ACHN (cell line): ENCODE data around the gene ZNF354C.

Experiments used
- DNase-seq: peaks from one replicate; pipeline ENCODE4 v3.0.0-alpha.2; 2015
- in situ Hi-C: cut with HindIII; loops from 2 replicates; pipeline ENCODE4 v1.10.0; 2017; ENCODE audit warnings: low sequenced_read_pairs, low pct_ligation_motif_present, low pct_unique_long_range_greater_than_20kb

ZNF354C gene

DNA sequence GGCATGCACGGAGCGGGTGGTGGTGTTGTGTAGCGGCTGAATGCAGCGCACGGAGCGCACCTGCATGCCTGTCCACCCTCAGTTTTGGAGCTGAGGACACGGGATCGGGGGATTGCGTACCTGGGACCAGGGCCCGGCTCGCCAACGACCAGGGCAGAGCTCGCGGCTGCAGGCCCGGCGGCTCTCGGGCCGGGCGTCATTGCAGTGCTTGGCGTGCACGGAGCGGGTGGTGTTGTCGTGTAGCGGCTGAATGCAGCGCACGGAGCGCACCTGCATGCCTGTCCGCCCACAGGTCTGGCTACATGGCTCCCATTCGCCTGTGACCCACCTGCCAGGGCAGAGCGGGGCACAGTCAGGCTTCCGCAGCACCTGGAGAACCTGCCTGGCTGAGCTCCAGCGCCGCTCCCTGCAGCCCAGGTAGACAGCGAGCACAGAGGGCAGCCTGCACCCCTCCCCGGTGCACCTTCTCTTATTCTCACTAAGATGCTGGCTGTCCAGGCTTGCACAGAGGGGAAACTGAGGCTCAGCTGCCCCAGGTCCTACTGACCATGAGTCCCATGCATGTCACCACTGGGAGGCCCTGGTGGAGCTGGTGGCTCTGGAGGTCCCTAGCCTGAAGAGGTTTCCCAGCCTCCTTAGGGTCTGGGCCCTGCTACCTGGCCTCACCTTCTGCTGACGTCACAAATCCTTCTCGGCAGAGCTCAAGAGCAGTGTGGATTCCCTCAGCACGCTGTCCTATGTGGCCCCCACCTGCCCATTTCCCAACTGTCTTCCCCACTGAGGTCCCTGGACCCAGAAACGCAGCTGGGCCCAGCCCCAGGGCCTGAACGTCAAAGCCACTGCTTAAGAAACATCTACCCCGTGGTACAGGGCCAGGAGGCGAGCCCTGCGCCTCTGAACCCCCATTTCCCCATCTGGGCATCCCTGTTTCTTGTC is 64.9 kb downstream of the ZNF354C start:
- in situ Hi-C loops, result no loop called here
- no peak for DNase-seq

DNA sequence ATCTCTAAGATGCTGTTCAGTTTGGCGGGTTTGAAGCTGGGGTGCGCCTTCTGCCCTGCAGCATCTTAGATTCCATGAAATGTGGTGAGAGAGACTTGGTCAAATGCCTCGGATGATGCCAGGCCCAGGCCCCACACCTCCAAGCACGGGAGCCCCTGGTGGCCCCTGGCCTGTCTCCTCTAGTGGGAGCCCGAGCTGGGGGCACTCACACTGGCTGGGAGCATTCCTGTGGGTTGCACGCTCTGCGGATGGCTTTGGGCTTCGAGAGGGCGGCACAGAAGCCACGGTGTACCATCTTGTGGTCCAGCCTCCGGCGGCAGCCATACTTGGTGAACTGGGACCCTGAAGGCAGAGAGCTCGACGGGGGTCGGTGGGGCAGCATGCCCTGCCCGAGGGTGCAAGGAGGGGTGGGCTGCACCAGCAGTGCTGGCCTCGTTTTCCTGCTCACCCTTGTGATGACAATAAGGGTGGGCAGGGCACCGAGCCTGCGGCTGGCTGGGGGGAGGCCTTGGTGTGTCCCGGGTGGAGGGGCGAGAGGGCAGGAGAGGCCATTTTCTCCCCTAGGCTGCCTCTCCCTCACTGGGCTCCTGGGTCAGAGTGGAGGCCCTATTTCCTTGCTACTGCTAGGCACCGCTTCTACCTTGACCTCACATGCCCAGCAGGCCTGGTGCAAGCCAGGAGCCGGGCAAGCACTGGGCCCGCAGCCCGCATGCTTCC is 65.8 kb downstream of the ZNF354C start:
- DNase-seq, result no peak
- in situ Hi-C loops, result no loop called here

DNA sequence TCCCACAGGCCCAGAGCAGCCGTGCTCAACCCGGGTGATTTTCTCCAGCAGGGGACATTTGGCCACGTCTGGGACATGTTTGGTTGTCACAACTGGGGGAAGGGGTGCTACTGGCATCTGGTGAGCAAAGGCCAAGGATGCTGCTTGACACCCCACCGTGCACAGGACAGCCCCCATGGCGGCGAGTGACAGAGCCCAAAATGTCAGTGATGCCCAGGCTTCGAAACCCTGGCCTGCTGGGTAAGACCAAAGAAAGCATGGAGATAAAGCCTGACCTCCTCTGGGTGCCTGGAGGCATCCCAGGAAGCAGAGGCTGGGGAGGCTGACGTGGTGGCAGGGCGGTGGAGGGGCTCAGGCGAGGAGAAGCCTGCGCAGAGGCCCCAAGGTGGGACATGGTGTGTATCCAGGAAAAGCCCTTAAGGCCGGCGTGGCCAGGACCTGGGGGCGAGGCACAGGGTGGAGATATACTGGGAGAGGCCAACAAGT is 66.4 kb downstream of the ZNF354C start:
- in situ Hi-C loops, result no loop called here
- no peak for DNase-seq

DNA sequence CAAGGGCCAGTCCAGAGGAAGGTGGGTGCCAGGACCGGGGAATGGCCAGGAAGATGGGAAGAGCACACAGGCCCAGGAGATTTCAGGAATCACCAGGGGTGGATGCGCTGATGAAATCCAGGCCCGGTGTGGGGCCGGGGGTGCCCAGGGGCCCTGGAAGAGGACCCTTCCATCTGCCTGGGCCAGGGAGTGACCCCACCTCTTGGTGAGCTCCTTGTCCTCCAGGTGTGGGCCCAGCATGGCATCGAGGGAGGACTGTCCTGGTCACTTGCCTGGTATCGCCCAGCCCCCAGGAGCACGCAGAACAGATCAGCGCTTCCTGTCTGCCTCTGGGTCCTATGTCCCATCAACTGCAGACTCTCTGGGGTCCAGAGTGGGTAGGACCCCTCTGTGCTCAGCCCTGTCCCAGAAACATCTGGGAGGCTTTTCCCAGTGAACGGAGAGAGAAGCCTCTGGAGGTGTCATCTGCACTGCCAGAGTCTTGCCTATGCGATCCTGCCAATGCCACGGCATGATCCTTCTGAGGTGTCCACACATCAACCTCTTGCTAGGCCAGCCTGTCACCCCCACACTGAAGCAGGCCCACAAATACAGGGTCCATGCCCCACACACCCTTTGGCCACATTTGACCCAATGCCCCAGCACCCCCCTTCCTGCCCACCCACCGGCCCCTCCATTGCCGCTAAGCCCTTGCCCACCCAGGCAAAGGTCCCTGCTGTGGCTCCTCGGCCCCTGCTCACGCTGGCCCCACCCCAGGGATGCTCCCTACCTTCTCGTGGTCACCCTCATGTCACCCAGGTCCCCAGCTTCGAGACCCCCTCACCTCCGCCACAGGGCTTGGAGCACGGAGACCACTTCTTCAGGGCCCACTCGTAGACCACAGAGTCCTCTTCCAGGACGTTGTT is 67.2 kb downstream of the ZNF354C start:
- in situ Hi-C loops, result no loop called here
- no peak for DNase-seq

DNA sequence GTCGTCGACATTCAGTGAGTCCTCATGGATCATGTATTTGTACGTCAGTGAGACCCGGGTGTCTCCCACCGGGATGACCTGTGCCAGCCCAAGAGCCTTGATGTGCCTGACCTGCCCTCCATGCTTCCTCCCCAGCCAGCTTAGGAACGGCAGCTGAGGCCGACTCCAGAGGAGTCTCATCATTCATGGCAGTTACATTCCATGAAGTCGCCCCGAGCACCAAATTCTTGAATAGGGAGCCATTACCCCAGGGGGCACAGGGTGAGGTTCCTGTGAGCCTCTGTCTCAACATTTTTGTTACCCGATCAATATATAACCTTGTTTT is 67.8 kb downstream of the ZNF354C start:
- in situ Hi-C loops, result no loop called here
- DNase-seq, result no peak

DNA sequence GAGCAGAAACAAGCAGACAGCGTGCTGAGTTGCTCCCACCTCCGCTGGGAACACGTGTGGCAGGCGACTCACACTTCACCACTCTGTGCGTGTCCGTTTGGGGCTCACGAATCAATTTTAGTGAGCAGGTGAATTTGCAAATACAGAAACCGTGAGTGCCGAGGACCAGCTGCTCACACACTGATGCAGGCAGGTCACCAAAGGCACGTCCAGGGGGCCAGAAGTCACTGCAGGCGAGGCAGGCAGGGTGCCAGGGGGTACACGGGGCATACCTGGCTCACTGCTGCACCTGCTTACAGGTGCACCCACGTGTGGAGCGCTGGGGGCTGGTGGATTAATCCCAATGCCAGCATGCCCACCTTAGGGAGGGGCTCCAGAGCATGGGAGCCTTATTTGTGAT is 68.8 kb downstream of the ZNF354C start:
- no peak for DNase-seq
- in situ Hi-C loops, result no loop called here

DNA sequence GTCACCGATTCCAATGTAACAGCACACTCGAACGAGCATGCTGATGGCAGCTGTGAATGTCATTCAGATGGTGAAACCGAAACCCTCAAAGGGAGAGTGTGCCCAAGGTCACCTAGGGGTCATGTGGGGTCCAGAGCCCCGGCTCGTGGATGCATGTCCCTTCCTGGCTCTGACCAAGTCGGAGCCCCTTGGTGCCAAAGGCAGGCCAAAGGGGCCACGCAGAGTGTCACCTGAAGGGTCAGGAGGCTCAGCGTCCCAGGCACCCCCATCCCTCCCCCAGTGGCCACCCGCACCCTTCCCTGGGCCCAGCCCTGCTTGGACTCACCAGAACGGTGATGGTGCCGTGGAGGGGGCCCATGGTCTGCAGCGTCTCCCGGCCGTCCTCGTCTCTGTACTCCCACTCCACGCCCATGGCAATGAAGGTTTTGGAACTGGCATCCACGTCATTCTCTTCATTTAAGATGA is 69.5 kb downstream of the ZNF354C start:
- in situ Hi-C loops, result no loop called here
- no peak for DNase-seq

DNA sequence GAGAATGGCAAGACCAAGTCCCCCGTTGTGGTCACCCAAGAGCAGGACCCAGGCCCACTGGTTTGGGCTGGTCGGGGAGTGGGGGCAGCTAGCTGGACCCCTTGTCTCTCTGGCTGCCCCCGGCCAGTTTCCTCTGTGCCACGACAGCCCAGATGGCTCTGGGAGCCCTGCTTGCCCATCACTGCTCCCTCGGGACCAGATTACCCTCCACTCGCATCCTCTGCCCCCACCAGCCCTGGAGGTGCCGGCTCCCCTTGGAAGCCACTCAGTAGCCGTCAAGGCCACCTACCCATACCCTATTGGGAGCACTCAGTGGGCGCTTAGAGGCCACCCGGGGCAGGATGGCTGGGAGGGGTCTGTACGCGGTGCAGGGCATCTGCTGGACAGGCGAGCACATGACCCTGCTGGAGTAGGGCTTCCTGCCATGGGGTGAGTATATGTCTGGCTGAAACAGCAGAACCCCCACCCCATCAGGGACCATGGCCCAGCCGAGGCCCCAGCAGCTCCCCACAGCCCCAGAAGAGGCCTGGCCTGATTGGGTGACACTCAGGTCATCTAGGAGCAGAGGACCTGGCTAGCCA is 70.0 kb downstream of the ZNF354C start:
- DNase-seq, result no peak
- in situ Hi-C loops, result no loop called here

DNA sequence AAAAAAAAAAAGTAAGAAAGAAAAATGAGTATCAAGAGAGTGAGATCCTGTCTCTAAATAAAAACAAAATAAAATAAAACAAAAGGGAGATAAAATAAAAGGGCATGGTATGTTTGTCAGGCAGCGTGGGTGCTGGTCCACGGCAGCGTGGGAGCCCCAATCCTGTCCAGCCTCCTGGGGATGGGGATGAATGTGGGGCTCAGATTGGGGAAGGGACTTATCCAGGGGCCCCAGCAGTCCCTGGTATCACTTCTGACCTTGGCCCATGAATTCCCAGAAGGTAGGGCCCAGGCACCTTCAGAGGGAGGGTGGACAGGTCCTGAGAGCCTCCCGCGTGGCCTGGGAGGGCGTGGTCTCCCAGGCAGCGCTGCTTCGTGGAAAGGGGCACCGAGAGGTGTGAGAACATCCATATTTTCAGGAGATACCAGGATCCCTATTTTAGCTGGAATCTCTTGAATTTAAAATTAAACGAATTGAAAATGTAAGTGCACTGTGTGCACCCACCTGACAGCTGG is 71.2 kb downstream of the ZNF354C start:
- in situ Hi-C loops, result no loop called here
- no peak for DNase-seq

DNA sequence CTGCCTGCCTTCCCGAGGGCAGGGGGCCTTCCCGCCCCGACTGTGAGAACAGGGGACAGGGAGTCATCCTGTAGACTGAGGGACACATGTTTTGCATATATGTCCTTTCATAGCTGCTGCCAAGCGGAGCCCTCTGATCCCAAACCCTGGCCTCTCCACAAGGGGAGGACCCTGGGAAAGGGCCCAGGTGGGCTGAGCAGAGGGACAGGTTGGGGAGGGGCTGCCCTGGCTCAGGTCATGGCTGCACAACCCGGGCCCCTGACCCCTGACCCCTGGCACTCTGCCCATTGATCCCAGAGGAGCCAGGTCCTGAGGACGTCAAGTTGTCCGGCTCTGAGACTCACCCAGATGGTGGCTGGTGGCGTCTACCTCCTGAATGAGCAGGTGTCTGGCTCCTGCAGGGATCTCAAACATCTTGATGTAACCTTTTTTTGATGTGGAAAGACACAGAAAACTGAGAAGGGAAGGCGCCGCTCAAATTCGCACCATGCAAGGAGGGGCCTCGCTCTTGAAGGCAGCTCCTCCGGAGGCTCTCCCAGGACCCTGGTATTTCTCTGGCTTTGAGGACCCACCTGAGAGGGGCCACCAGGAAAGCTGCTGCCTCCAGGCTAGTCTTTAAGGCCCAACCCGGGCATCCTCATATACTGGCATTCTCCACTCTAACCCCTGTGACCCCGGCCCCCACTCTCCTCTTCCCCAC is 71.9 kb downstream of the ZNF354C start:
- in situ Hi-C loops, result no loop called here
- DNase-seq, result no peak

DNA sequence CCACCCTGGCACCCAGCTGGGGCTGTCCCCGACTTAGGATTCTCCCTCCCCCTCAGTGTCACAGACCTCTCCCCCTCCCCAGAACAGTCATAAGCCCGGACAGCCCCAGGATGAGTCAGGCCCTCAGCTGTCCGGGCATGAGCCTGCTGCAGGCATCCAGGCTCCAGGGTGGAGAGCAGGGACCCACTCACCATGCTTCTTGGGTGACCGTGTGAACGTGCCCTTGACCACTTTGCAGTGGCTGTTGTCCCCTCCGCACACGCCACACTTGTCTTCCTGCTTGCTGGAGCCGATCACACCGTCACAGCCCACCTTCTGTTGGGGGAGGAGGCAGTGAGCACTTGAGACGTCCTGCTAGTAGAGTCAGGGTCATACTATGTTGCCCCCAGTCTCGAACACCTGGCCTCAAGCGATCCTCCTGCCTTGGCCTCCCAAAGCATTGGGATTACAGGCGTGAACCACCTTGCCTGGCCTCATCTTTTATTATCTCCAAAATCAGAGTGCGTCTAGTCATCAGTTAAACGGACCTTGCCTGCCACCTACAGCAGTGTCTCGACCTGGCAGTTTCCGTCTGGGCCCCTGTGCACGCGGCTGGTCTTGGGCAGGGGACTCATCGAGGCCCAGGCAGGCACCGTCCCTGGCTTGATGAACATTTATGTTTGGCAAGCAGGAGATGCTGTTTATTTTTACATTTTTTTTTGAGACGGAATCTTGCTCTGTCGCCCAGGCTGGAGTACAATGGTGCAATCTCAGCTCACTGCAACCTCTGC is 72.6 kb downstream of the ZNF354C start:
- DNase-seq, result no peak
- in situ Hi-C loops, result no loop called here
